Suprapubic skin (tissue), 4 donors: ENCODE measurements around the gene GARIN3.

Experiments used
- EP300 ChIP-seq: sonication (generic); formaldehyde crosslinking; IDR thresholded peaks from one replicate; pipeline ENCODE4 v1.6.1; 2017; ENCODE audit warnings: antibody characterized with exemption
- POLR2A ChIP-seq, 2 donors: fragments of 450-650 bp; IDR thresholded peaks; one replicate each; pipeline ENCODE4 v1.6.1; 2017; ENCODE audit warnings: antibody characterized with exemption in 2 of 2, mild to moderate bottlenecking in 2 of 2, moderate library complexity in 2 of 2
- POLR2AphosphoS5 ChIP-seq, 3 donors: sonication (generic); formaldehyde crosslinking; IDR thresholded peaks; one replicate each; pipeline ENCODE4 v1.6.1; 2017; ENCODE audit warnings: antibody characterized with exemption in 3 of 3
- TF ChIP-seq, protein P1 (sequence below), 2 donors: fragments of 200-600 bp in 1 of 2; fragments of 450-650 bp in 1 of 2; sonication (generic) in 1 of 2; IDR thresholded peaks; one replicate each; pipeline ENCODE4 v1.5.1; 2016 to 2019; ENCODE audit warnings: antibody characterized with exemption in 2 of 2, mild to moderate bottlenecking in 1 of 2, moderate library complexity in 1 of 2

DNA sequence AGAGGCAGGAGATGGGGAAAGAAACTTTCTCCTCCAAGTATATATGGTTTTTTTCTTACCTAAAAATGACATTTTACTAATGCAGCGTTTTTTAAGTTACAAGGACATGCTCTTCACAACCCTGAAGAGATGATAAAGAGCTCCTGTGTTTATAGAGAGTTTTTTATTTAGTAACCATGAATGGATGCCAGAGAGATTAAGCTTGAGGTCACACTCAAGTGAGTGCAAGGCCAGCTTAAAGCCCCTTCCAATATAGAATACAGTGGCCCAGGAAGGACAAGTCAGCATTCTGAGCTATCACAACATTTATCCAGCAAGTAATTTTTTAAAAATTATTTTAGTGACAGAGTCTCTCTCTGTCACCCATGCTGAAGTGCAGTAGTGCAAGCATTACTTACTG lies 50.6 kb downstream of the GARIN3 start:
- TF ChIP-seq, protein P1, sequence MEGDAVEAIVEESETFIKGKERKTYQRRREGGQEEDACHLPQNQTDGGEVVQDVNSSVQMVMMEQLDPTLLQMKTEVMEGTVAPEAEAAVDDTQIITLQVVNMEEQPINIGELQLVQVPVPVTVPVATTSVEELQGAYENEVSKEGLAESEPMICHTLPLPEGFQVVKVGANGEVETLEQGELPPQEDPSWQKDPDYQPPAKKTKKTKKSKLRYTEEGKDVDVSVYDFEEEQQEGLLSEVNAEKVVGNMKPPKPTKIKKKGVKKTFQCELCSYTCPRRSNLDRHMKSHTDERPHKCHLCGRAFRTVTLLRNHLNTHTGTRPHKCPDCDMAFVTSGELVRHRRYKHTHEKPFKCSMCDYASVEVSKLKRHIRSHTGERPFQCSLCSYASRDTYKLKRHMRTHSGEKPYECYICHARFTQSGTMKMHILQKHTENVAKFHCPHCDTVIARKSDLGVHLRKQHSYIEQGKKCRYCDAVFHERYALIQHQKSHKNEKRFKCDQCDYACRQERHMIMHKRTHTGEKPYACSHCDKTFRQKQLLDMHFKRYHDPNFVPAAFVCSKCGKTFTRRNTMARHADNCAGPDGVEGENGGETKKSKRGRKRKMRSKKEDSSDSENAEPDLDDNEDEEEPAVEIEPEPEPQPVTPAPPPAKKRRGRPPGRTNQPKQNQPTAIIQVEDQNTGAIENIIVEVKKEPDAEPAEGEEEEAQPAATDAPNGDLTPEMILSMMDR (IDR thresholded peaks at IDR 0.05): no peak
- TF ChIP-seq POLR2A (IDR thresholded peaks at IDR 0.05): no peak
- no peak for TF ChIP-seq EP300
- no peak for TF ChIP-seq POLR2AphosphoS5 (IDR thresholded peaks at IDR 0.05)
